ENCODE data around the gene BCAT1. TPM values are rescaled to one million over a fixed set of nuclear protein-coding genes. Genes with fewer than 3 reads are reported as not detected.
"Not testable (repeated sequence)": the region's sequence is repeated elsewhere in the genome, so short reads cannot be mapped to it uniquely, and the experiment has no call there.

The BCAT1 gene
- polyA plus RNA-seq, 3 donors = 51.0 to 54.8 (median 53.9) TPM

DNA sequence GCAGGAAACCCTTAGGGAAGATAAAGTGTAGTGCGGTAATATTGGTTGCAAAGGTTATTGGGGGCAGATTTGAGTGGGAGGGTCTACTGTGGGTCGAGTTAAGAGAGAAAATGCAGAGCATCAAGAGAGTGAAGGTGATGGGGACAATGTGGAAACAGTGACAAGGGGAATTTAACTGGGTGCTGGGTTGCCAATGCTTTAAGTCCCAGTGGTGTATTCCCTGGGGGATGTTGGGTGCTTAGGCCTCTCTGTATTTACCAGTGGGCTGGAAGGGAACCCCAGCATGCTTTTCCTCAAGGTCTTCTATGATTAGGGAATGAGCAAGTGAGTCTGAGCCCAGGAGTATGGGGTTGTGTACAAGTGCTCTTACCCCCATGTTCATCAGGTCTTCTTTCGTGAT, 10.6 kb downstream of the BCAT1 start:
- DNase-seq (ENCODE audit: extremely low read depth in 1 of 11, low read depth in 9 of 11, low spot score in 4 of 11) = no peak

DNA sequence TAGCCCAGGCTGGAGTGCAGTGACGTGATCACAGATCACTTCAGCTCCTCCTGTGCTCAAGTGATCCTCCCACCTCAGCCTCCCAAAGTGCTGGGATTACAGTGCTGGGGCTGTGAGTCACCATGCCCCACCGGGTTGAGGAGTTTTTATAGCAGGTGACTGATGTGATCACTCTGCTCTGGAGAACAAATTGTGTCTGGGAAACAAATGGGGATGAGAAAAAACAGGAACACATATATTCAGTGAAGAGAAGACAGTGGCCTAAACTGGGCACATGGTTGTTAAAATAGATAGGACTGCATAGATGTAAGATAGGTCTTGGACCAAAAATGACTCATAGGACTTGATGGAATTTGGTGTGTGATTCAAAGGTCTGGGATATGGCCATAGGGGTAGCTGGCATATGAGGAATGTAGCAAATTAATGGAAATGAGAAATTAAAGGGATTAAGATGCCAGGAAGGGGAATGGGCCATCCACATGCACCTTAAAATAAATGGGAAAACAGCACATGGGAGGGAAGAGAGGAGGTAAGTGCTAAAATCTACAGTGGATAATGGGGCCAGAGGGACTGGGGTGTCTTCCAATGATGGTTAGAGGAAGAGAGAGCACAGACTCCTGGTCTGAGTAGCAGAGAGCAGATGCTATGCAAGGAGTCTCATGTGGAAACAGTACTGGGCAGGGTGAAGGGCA, 11.2 kb downstream of the BCAT1 start:
- DNase-seq (ENCODE audit: extremely low read depth in 1 of 11, low read depth in 9 of 11, low spot score in 4 of 11) = no peak

DNA sequence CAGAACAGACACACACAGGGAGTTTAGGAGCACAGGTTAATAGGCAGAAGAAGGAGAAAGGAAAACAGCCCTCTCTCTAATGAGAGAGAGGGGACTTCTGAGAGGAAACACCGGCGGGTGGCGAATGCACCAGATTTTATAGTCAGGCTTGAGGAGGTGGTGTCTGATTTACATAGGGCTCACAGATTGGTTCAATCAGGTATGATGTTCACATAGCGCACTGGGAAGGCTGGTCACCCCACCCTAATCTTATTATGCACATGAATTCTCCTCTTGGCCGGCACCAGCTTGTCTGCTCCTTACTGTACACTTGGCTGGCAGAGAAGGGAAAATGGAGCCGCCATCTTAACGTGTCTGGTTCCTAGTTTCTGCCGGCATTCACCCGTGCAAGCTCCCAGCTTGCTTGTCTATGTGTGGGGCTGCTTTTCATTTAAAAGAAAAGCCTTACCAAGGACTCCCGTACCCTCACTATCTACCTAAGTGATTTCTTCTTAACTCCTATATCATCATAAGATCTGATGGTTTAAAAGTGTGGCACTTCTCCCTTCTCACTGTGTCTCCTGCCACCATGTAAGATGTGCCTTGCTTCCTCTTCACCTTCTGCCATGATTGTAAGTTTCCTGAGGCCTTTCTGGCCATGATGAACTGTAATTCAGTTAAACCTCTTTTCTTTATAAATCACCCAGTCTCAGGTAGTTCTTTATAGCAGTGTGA, 15.1 kb downstream of the BCAT1 start:
- DNase-seq (ENCODE audit: extremely low read depth in 1 of 11, low read depth in 9 of 11, low spot score in 4 of 11) = no peak

DNA sequence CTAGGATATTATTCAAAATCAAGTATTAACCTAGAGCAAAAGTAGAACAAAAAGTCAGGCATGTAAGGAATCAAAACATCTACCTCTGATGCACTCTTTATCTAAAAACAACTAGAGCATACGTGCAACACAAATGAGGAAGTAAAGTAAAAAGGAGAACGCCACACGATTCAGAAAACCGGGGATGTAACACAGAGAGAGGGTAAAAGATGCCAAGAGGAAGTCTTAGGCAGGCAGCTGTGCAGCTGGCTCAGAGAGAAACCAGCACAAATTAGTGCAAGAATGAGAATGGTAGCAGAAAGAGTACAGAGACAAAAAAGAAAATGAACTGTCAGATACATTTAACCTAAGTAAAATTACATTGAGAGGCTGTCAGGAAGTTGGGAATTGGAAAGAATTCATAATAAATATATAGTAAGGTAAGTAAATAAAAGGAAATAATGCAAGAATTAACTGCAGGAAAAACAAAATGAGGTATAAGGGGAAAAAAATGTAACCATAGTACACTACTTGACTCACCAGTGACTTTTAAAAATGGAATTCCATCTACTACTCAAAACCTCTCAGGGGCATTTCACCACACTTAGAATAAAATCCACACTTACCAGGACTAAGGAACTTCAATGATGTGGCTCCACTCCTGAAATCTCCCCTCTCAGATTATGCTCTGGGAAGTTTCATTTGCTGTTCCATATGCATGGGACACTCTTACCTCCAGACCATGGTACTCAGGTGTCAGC, 17.1 kb downstream of the BCAT1 start:
- no peak for DNase-seq (ENCODE audit: extremely low read depth in 1 of 11, low read depth in 9 of 11, low spot score in 4 of 11)

DNA sequence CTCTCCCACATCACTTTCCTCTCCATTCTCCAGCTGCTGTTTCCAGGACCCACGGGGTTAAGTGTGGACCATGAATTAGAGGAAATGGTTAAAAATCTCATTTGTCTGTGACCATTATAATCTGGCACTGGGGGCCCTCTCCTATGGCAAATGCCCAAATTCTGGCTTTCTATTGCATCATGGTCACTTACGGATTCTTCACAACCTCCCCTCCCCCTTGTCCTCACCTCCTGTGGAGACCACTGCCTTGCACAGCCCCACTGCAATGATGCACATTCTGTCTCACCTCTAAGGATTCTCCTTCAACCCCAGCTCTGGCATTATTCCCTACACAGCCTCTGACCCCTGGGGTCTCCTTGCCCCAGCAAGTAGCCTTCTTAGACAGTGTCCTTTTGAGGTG, 18.9 kb downstream of the BCAT1 start:
- no peak for DNase-seq (ENCODE audit: extremely low read depth in 1 of 11, low read depth in 9 of 11, low spot score in 4 of 11)

DNA sequence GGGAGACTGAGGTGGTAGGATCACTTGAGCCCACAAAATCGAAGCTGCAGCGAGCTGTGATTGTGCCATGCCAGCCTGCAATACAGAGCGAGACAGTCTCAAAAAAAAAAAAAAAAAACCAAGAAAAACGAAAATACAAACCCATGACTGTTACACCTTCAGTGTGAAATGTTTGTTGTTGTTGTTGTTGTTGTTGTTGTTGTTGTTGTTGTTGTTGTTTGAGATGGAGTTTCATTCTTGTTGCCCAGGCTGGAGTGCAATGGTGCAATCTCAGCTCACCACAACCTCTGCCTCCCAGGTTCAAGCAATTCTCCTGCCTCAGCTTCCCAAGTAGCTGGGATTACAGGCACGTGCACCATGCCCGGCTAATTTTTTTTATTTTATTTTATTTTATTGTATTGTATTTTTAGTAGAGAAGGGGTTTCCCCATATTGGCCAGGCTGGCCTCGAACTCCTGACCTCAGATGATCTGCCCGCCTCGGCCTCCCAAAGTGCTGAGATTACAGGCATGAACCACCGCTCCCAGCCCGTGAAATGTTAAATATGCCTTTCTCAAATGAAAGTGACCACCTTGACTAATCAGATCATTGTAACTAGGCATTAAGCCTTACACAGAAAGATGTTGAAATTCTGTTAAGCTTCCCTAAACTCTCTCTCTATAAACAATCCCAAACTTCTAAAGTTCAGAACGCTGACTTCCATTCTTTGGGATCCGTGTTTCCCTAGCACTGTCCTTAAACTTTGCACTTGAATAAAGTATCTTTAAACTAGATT, 20.2 kb downstream of the BCAT1 start:
- not testable (repeated sequence) for DNase-seq (ENCODE audit: extremely low read depth in 1 of 11, low read depth in 9 of 11, low spot score in 4 of 11)

DNA sequence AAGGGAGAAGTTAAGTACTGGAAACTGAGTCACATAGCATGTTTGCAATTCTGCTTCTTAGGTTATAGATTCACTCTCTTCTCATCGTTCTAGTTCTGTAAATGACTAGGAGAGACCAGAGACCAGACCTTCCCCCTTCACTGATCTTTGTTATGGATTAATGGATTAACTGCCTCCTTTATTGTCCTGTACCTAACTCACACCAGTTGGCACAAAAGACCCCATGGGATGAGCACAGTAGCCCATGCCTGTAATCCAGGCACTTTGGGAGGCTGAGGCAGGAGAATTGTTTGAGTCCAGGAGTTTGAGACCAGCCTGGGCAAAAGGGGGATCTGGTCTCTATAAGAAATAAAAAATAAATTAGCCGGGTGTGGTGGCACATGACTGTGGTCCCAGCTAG, 20.8 kb downstream of the BCAT1 start:
- no peak for DNase-seq (ENCODE audit: extremely low read depth in 1 of 11, low read depth in 9 of 11, low spot score in 4 of 11)

DNA sequence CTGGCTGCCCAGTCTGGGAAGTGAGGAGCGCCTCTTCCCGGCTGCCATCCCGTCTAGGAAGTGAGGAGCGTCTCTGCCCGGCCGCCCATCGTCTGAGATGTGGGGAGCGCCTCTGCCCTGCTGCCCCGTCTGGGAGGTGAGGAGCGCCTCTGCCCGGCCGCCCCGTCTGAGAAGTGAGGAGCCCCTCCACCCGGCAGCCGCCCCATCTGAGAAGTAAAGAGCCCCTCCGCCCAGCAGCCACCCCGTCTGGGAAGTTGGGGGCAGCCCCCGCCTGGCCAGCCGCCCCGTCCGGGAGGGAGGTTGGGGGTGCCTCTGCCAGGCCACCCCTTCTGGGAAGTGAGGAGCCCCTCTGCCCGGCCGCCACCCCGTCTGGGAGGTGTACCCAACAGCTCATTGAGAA, 22.8 kb downstream of the BCAT1 start:
- DNase-seq (ENCODE audit: extremely low read depth in 1 of 11, low read depth in 9 of 11, low spot score in 4 of 11) = not testable (repeated sequence)

DNA sequence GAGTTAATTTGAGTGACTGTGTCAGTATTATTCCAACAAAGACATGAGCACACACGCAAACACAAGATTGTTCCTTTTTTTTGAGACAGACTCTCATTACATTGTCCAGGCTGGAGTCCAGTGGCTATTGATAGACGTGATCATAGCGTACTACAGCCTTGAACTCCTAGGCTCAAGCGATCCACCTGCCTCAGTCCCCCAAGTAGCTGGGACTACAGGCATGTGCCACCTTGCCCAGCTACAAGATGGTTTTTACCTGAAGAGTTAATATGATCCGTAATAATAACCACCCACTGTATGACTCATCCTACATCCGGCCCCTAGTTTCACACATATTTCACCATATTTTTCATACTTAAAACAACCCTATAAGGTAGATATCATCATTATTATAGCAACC, 26.8 kb downstream of the BCAT1 start:
- DNase-seq (ENCODE audit: extremely low read depth in 1 of 11, low read depth in 9 of 11, low spot score in 4 of 11) = no peak

DNA sequence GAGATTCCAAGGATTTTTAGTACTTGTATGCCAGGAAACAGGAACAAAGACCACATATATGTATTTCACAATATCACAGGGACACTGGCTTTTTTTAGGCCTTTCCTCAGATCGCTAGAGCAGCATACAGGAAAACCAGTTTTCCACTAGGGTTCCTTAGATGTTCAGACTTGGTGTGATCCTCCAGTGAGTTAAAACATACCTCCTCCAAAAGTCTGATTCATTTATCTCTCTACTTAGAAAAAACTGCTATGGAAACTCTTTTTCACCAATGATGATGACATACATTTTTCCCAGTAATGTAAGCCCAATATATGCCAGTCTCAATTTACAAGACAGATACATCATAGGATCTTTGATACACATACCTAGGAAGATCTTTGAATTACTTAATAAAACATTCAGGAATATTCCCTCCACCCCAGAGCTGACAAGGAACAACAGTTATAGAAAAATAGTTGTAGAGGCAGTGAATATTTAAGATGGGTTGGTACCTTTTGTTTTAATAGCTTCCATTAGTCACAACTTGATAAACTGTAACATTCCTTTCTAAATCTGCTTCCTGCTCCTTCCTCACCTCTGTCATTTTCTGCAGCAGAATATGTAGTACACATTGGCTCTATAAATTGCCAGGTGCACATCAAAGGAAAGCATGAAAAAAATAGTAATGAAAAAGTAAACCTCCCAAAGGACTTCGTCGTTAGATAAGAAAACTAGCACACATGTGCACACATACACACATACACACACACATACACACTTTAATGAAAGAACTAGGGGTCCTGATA, 27.5 kb downstream of the BCAT1 start:
- no peak for DNase-seq (ENCODE audit: extremely low read depth in 1 of 11, low read depth in 9 of 11, low spot score in 4 of 11)

DNA sequence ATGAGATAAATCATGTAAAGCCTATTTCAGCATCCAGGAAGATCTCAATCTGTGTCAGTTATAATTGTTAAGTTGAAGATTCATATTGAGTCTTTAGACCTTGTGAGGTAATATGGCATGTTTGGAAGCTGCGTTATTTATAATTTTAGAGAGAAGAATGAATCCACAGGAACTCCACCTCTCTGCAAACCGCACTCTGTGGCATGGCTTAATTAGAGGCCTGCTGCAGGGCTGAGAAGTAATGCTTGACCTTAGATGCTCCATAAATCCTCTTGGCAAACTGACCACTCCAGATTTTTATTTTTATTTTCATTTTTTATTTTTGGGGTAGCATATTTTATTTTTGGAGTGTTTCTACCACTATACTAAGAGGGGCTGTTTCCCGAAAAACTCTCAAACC, 28.8 kb downstream of the BCAT1 start:
- no peak for DNase-seq (ENCODE audit: extremely low read depth in 1 of 11, low read depth in 9 of 11, low spot score in 4 of 11)

DNA sequence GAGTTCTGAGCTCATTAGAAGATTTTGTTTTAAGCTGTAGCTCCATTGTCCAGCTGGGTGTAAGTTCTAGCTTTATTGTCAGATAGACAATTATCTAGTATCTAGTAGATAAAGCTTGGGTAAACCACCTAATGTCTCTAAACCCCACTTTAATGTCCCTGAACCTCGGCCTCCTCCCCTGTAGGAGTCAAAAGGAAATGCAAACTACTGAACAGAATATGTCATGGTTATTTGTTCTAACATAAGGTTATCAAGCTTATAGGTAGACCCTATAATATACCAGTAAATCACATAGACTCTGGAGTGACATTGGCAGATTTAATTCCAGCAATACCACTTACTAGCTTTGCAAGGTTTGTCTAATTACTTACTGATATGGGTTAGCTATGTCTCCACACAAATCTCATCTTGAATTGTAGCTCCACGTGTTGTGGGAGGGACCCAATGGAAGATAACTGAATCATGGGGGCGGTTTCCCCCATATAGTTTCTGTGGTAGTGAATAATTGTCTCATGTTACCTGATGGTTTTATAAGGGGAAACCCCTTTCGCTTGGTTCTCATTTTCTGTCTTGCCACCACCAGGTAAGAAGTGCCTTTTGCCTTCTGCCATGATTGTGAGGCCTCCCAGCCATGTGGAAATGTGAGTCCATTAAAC, 29.4 kb downstream of the BCAT1 start:
- DNase-seq (ENCODE audit: extremely low read depth in 1 of 11, low read depth in 9 of 11, low spot score in 4 of 11) = no peak

DNA sequence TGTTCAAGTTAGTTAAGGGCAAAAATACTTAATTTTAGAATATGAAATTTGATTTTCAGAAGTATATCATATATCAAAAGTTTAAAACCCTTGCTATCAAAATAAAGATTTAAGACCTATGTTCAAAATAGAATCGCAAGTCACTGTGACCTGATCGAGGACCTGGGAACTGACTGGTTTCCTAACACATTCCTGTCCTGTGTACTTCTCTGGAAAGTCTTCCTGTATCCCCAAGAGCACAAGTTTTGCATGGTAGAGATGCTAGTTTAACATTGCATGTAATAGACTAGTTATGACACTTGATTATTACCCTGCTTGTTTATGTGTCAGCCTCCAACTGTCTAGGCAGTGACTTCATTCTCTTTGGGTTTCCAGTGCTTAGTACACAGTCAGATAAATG, 30.3 kb downstream of the BCAT1 start:
- no peak for DNase-seq (ENCODE audit: extremely low read depth in 1 of 11, low read depth in 9 of 11, low spot score in 4 of 11)

DNA sequence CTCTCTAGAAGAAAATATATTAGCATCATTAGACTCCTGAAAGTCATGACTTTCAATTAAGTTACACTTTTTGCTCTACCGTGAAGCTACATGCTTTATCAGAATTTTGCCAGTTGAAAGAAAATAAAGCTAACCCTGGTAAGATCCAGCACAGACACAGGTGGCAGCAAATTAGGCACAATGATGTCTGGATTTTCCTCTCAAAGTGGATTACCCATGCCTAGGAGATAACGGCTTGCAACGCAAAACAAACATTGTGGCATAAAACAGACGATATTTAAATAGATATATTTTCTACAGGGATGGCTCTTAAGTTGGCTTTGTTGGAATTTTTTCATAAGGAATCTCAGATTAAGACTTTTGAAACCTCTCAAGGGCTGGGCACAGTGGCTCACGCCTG, 33.4 kb downstream of the BCAT1 start:
- no peak for DNase-seq (ENCODE audit: extremely low read depth in 1 of 11, low read depth in 9 of 11, low spot score in 4 of 11)

DNA sequence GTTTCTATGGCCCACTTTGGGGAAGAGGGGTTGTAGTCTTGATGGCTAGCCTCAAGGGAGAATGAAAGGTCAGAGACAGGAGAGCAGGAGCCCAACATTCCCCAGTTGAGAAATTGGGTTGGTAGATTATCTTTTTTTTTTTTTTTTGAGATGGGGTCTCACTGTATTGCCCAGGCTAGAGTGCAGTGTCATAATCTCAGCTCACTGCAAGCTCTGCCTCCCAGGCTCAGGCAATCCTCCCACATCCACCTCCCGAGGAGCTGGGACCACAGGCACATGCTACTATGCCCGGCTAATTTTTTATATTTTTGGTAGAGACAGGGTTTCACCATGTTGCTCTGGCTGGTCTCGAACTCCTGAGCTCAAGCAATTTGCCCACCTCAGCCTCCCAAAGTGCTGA, 34.9 kb downstream of the BCAT1 start:
- DNase-seq (ENCODE audit: extremely low read depth in 1 of 11, low read depth in 9 of 11, low spot score in 4 of 11) = no peak

DNA sequence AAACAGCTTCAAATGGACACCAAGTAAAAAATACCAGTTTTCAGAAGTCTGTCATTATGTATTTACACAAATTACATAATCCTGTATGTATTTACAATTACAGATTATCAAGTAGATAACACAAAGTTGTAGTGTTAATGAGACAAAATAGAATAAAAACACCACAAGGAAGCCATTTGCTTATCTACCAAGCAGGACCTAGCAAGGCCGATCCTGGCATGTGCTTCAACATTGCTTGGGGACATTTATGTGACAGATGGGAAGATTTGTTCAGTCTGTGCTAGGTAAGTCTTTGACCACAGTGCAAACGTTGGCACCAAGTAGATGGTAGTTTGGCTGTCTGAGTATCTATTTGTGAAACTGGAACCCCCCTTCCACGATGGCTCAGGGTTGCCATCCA, 35.8 kb downstream of the BCAT1 start:
- DNase-seq (ENCODE audit: extremely low read depth in 1 of 11, low read depth in 9 of 11, low spot score in 4 of 11) = no peak

DNA sequence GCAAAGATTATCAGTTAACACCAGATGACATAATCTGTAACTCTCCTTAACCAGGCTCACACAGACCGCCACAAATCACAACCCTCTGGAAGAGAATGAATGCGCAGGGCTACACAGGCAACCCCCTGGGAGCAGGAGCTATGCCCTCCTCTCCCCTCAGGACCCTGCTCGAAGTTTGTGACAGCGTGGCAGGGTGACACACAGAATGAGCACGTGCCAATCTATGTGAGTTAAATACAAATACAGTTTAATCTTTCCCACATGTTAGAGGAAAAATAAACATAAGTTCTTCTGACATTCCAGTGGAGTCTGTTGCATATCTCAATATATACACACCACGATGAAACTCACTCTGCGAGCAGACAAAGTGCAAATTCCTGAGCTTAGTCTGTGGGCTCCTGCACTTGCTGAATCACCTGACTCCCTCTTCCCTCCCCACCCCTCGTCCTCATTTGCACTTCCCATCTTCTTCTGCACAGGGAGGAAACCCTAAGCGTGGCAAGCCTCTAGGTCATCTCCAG, 37.6 kb downstream of the BCAT1 start:
- no peak for DNase-seq (ENCODE audit: extremely low read depth in 1 of 11, low read depth in 9 of 11, low spot score in 4 of 11)

DNA sequence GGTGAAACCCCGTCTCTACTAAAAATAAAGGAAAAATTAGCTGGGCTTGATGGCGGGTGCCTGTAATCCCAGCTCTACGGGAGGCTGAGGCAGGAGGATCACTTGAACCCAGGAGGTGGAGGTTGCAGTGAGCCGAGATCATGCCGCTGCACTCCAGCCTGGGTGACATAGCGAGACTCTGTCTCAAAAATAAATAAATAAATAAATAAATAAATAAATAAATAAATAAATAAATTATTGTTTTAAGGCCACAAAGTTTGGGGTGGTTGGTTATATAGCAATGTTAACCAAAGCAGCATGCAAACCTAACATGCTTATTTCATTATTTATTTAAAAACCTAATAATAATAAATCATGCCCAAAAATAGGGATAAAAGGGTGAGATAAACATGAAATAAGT, 38.7 kb downstream of the BCAT1 start:
- DNase-seq (ENCODE audit: extremely low read depth in 1 of 11, low read depth in 9 of 11, low spot score in 4 of 11) = not testable (repeated sequence)
